NOMO-1 treated with dmso at 0.1 percent for 144 hours (cell line): Measurements from ENCODE around the gene GRAMD2A.

Experiments used
- DNase-seq: peaks from one replicate; lab custom pipeline; 2025; ENCODE audit not compliant: unreplicated experiment; lab: John Stamatoyannopoulos, UW

The GRAMD2A gene

GRCh38 chr15:72197460-72198355, at the start of gene GRAMD2A:
GRAMD2A (minus strand) TSS chr15:72197787.
- no peak for DNase-seq

- no peak for DNase-seq
Measured at GRCh38 chr15:72242775-72243370, 45.3 kb upstream of the GRAMD2A start.

GRCh38 chr15:72239652-72240051, 42.1 kb upstream of the GRAMD2A start:
- DNase-seq = no peak

GRCh38 chr15:72238586-72238985, 41.0 kb upstream of the GRAMD2A start:
- DNase-seq = no peak

- DNase-seq = no peak
Measured at GRCh38 chr15:72237853-72238224, 40.3 kb upstream of the GRAMD2A start.

- DNase-seq = peak; percentile 89
Measured at GRCh38 chr15:72237029-72237852, 39.7 kb upstream of the GRAMD2A start.

GRCh38 chr15:72236381-72237003, 38.9 kb upstream of the GRAMD2A start:
- no peak for DNase-seq

GRCh38 chr15:72235298-72235697, 37.7 kb upstream of the GRAMD2A start:
- DNase-seq = no peak

GRCh38 chr15:72233769-72234168, 36.2 kb upstream of the GRAMD2A start:
- DNase-seq = peak; percentile 13

GRCh38 chr15:72231833-72232478, 34.4 kb upstream of the GRAMD2A start:
- DNase-seq = peak; percentile 11

GRCh38 chr15:72231066-72231832, 33.7 kb upstream of the GRAMD2A start, which contains the start of gene PKM:
PKM (minus strand) TSS chr15:72231190; CDS start chr15:72219097, 12,093 bp downstream.
- peak; percentile 92 for DNase-seq

- peak; percentile 74 for DNase-seq
Measured at GRCh38 chr15:72230197-72231065, 32.8 kb upstream of the GRAMD2A start.

GRCh38 chr15:72229947-72230196, 32.3 kb upstream of the GRAMD2A start:
- DNase-seq = no peak

- no peak for DNase-seq
Measured at GRCh38 chr15:72229076-72229946, 31.7 kb upstream of the GRAMD2A start.

GRCh38 chr15:72227720-72228119, 30.1 kb upstream of the GRAMD2A start:
- DNase-seq = peak; percentile 58

- no peak for DNase-seq
Measured at GRCh38 chr15:72227192-72227586, 29.6 kb upstream of the GRAMD2A start.

- DNase-seq = no peak
Measured at GRCh38 chr15:72223278-72223677, 25.7 kb upstream of the GRAMD2A start.

- DNase-seq = no peak
Measured at GRCh38 chr15:72222393-72222792, 24.8 kb upstream of the GRAMD2A start.
